ENCODE results near the gene HELZ.

DNA sequence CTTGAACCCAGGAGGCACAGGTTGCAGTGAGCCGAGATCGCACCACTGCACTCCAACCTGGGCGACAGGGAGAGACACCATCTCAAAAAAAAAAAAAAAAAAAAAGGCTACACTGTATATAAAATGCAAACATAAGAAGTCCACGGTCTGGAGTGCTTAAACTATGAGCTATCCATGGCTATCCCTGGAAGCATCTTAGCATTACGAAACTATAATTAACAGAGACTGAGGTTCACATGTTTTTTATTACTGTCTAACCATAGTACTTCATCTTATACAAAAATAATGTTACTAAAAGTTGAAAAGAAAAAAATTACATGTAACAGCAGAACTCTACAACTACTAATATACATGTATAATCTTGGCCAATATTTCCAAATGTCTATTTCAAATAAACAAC lies 32.8 kb downstream of the HELZ start:
- TF ChIP-seq, protein P1, sequence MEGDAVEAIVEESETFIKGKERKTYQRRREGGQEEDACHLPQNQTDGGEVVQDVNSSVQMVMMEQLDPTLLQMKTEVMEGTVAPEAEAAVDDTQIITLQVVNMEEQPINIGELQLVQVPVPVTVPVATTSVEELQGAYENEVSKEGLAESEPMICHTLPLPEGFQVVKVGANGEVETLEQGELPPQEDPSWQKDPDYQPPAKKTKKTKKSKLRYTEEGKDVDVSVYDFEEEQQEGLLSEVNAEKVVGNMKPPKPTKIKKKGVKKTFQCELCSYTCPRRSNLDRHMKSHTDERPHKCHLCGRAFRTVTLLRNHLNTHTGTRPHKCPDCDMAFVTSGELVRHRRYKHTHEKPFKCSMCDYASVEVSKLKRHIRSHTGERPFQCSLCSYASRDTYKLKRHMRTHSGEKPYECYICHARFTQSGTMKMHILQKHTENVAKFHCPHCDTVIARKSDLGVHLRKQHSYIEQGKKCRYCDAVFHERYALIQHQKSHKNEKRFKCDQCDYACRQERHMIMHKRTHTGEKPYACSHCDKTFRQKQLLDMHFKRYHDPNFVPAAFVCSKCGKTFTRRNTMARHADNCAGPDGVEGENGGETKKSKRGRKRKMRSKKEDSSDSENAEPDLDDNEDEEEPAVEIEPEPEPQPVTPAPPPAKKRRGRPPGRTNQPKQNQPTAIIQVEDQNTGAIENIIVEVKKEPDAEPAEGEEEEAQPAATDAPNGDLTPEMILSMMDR (IDR thresholded peaks at IDR 0.05), result no peak
- TF ChIP-seq POLR2A (IDR thresholded peaks at IDR 0.05) (no peak), EP300 (IDR thresholded peaks at IDR 0.05) (no peak)
